Glomerular endothelial cell (primary cell): Measurements from ENCODE around the gene ADAD2. TPM values are rescaled to one million over a fixed set of nuclear protein-coding genes. Genes with fewer than 3 reads are reported as not detected.

Source experiments
- DNase-seq: peaks from one replicate; pipeline ENCODE4 v3.0.0-alpha.2; 2011; ENCODE audit warnings: low read depth, low spot score; ENCODE audit errors: extremely low read depth
- total RNA-seq: library from RNA; depleted of rRNA; stranded (reverse); fragments of >200 nt; gene quantifications from 2 replicates; pipeline ENCODE4 v1.2.3, GENCODE V29; 2015

The ADAD2 gene
- total RNA-seq, 1 donor from 2014 or later: 0.06 TPM

- no peak for DNase-seq
Measured at GRCh38 chr16:84176192-84177053, 14.5 kb upstream of the ADAD2 start.

- DNase-seq: no peak
Measured at GRCh38 chr16:84177741-84178073, 13.2 kb upstream of the ADAD2 start.

- DNase-seq: no peak
Measured at GRCh38 chr16:84178146-84178765, 12.7 kb upstream of the ADAD2 start.

GRCh38 chr16:84178892-84179611 lies 11.9 kb upstream of the ADAD2 start:
- DNase-seq: no peak

GRCh38 chr16:84179612-84180320 lies 11.2 kb upstream of the ADAD2 start:
- no peak for DNase-seq

- DNase-seq: no peak
Measured at GRCh38 chr16:84180519-84181140, 10.3 kb upstream of the ADAD2 start.

GRCh38 chr16:84181144-84181915 lies 9.6 kb upstream of the ADAD2 start:
- DNase-seq: no peak

- DNase-seq: no peak
Measured at GRCh38 chr16:84182104-84182503, 8.9 kb upstream of the ADAD2 start.

- no peak for DNase-seq
Measured at GRCh38 chr16:84182680-84183571, 8.0 kb upstream of the ADAD2 start.

GRCh38 chr16:84183572-84183875 lies 7.4 kb upstream of the ADAD2 start:
- DNase-seq: no peak

- DNase-seq: no peak
Measured at GRCh38 chr16:84183911-84184591, 6.9 kb upstream of the ADAD2 start.

GRCh38 chr16:84184775-84185174 lies 6.2 kb upstream of the ADAD2 start:
- DNase-seq: peak; percentile 75

- DNase-seq: no peak
Measured at GRCh38 chr16:84186685-84187437, 4.1 kb upstream of the ADAD2 start, which contains the start of gene TAF1C. Gene TAF1C (minus strand): TSS chr16:84187057. CDS start chr16:84184988, 2,069 bp downstream.

- DNase-seq: no peak
Measured at GRCh38 chr16:84191466-84191865, 509 bp downstream of the ADAD2 start.

GRCh38 chr16:84193480-84193879 lies 2.5 kb downstream of the ADAD2 start:
- DNase-seq: no peak

GRCh38 chr16:84194018-84194417 lies 3.1 kb downstream of the ADAD2 start:
- DNase-seq: no peak

GRCh38 chr16:84194470-84195200 lies 3.7 kb downstream of the ADAD2 start:
- DNase-seq: no peak
